ENCODE measurements around the gene ALG14. TPM values are rescaled to one million over a fixed set of nuclear protein-coding genes. Genes with fewer than 3 reads are reported as not detected.

Gene ALG14
- polyA plus RNA-seq, 1 of the 3 experiments (the other 2 are of a cell fraction) = 2.5 TPM

DNA sequence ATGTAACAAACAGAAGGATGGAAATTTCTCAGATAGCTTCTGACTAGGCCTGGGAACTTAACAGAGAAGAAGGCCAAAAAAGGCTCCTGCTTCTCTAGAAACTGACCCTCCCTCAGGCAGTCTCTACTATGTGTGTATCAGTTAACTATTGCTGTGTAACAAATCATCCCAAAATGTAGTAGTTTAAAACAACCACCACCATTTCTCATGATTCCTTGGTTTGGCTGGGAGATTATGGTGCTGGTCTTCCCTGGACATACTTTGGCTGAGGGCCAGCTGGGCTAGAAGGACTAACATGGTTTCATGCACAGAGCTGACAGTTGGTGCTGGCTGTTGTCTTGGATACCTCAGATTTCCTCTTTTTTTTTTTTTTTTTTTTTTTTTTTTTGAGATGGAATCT lies 119.6 kb downstream of the ALG14 start:
- peaks cover 4% of the 10 kb centered on the region for H3F3A ChIP-seq (replicated peaks; ENCODE audit: insufficient read depth)
- H3K79me2 ChIP-seq (ENCODE audit: insufficient read depth) = no peaks in the 10 kb centered on the region
- no peak overlapping the region for H3K4me2 ChIP-seq
- POLR2A ChIA-PET = no interaction called here
- H3K9ac ChIP-seq = no peak overlapping the region
- CTCF ChIA-PET = interaction anchor here (1.5 to 1.8 kb wide), 2 partner anchors 50 to 99 kb away, joined by 4 to 10 read pairs; no protein-coding TSS in a partner anchor
- no peaks in the 10 kb centered on the region for H3K36me3 ChIP-seq (replicated peaks in 1 of 2; ENCODE audit: control insufficient read depth in 1 of 2, insufficient read depth in 2 of 2, low read length in 1 of 2)
- TF ChIP-seq JUND (IDR thresholded peaks at IDR 0.05) (no peak), MEF2A (IDR thresholded peaks at IDR 0.05; ENCODE audit: borderline replicate concordance, low read depth) (no peak), FOSL2 (IDR thresholded peaks at IDR 0.05; ENCODE audit: borderline replicate concordance, low read depth) (no peak), POLR2AphosphoS5 (IDR thresholded peaks at IDR 0.05; ENCODE audit: low read depth, low read length) (no peak), RCOR1 (IDR thresholded peaks at IDR 0.05; ENCODE audit: low read length) (no peak), FOXJ3 (CRISPR knock-in tag; IDR thresholded peaks at IDR 0.05) (no peak), CHD2 (IDR thresholded peaks at IDR 0.05; ENCODE audit: low read length, partially characterized antibody) (no peak), FOXM1 (IDR thresholded peaks at IDR 0.05; ENCODE audit: low read depth) (no peak), RAD21 (IDR thresholded peaks at IDR 0.05; ENCODE audit: low read length) (no peak)
- TF ChIP-seq, protein P1, sequence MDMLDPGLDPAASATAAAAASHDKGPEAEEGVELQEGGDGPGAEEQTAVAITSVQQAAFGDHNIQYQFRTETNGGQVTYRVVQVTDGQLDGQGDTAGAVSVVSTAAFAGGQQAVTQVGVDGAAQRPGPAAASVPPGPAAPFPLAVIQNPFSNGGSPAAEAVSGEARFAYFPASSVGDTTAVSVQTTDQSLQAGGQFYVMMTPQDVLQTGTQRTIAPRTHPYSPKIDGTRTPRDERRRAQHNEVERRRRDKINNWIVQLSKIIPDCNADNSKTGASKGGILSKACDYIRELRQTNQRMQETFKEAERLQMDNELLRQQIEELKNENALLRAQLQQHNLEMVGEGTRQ (IDR thresholded peaks at IDR 0.05; ENCODE audit: borderline replicate concordance, low read depth, low read length) = no peak
- TF ChIP-seq, protein P2, sequence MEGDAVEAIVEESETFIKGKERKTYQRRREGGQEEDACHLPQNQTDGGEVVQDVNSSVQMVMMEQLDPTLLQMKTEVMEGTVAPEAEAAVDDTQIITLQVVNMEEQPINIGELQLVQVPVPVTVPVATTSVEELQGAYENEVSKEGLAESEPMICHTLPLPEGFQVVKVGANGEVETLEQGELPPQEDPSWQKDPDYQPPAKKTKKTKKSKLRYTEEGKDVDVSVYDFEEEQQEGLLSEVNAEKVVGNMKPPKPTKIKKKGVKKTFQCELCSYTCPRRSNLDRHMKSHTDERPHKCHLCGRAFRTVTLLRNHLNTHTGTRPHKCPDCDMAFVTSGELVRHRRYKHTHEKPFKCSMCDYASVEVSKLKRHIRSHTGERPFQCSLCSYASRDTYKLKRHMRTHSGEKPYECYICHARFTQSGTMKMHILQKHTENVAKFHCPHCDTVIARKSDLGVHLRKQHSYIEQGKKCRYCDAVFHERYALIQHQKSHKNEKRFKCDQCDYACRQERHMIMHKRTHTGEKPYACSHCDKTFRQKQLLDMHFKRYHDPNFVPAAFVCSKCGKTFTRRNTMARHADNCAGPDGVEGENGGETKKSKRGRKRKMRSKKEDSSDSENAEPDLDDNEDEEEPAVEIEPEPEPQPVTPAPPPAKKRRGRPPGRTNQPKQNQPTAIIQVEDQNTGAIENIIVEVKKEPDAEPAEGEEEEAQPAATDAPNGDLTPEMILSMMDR (IDR thresholded peaks at IDR 0.05) = no peak
- TF ChIP-seq, protein P3, sequence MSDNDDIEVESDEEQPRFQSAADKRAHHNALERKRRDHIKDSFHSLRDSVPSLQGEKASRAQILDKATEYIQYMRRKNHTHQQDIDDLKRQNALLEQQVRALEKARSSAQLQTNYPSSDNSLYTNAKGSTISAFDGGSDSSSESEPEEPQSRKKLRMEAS (IDR thresholded peaks at IDR 0.05; ENCODE audit: low read depth) = no peak
- TF ChIP-seq, protein P4, sequence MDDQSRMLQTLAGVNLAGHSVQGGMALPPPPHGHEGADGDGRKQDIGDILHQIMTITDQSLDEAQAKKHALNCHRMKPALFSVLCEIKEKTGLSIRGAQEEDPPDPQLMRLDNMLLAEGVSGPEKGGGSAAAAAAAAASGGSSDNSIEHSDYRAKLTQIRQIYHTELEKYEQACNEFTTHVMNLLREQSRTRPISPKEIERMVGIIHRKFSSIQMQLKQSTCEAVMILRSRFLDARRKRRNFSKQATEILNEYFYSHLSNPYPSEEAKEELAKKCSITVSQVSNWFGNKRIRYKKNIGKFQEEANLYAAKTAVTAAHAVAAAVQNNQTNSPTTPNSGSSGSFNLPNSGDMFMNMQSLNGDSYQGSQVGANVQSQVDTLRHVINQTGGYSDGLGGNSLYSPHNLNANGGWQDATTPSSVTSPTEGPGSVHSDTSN (IDR thresholded peaks at IDR 0.05) = no peak
- H3K4me3 ChIP-seq (ENCODE audit: low read depth in 2 of 2, low read length in 1 of 2) = no peak overlapping the region
- no peaks in the 10 kb centered on the region for H3K9me3 ChIP-seq
- no peak for DNase-seq
- no peaks in the 10 kb centered on the region for H4K20me1 ChIP-seq (ENCODE audit: insufficient read depth)
- no peak overlapping the region for H2AFZ ChIP-seq (ENCODE audit: low read depth)
- H3K4me1 ChIP-seq (ENCODE audit: control insufficient read depth in 1 of 2, insufficient read depth in 2 of 2, low read depth in 1 of 2, low read length in 1 of 2) = peaks cover 0 to 37% of the 10 kb centered on the region in 2 experiments; a peak in 2 of 4 replicates
- H3K9me2 ChIP-seq = no peaks in the 10 kb centered on the region
- H3K27me3 ChIP-seq (ENCODE audit: insufficient read depth) = no peaks in the 10 kb centered on the region
- peak overlapping the region in 1 of 2 experiments; percentile 99; a peak in 2 of 4 replicates for H3K27ac ChIP-seq (ENCODE audit: low read depth in 2 of 2, low read length in 1 of 2)

DNA sequence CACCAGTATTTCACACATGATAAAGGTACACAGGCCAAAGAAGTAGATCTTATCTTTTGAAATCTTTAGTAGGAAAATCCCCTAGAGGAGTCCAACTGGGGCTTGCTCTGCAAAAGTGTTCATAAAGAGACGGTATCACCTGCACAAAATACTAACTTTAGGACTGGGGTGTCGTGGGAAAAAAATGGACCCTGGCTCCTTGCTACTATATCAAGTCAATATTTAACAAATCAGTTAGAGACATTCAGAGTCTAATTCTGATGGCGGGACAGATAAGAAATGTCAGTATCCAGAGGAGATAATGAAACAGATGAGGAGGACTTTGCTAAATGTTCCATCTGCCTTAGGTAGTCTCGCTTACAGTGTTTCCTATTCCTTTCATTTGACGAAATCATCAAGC lies 120.2 kb downstream of the ALG14 start:
- peaks cover 4% of the 10 kb centered on the region for H3F3A ChIP-seq (replicated peaks; ENCODE audit: insufficient read depth)
- H3K9me2 ChIP-seq = no peaks in the 10 kb centered on the region
- no peaks in the 10 kb centered on the region for H3K36me3 ChIP-seq (replicated peaks in 1 of 2; ENCODE audit: control insufficient read depth in 1 of 2, insufficient read depth in 2 of 2, low read length in 1 of 2)
- DNase-seq = no peak
- H3K4me3 ChIP-seq (ENCODE audit: low read depth in 2 of 2, low read length in 1 of 2) = no peak overlapping the region
- no peak overlapping the region for H2AFZ ChIP-seq (ENCODE audit: low read depth)
- H3K27ac ChIP-seq (ENCODE audit: low read depth in 2 of 2, low read length in 1 of 2) = peak overlapping the region in 1 of 2 experiments; percentile 99; a peak in 2 of 4 replicates
- H3K27me3 ChIP-seq (ENCODE audit: insufficient read depth) = no peaks in the 10 kb centered on the region
- POLR2A ChIA-PET = interaction anchor here (3.1 kb wide), 1 partner anchor 25 kb away, joined by 20 read pairs; the partner anchor contains the start of gene CNN3
- H3K9me3 ChIP-seq = no peaks in the 10 kb centered on the region
- no peak overlapping the region for H3K4me2 ChIP-seq
- H3K79me2 ChIP-seq (ENCODE audit: insufficient read depth) = no peaks in the 10 kb centered on the region
- H4K20me1 ChIP-seq (ENCODE audit: insufficient read depth) = no peaks in the 10 kb centered on the region
- WGBS (ENCODE audit: low lambda C conversion rate) = 94% methylated on average over 5 of the region's 5 CpGs
- CTCF ChIA-PET = interaction anchor here (0.8 to 2.0 kb wide), 6 partner anchors 24 to 91 kb away, joined by 3 to 20 read pairs (median 6); no protein-coding TSS in a partner anchor
- peaks cover 0 to 37% of the 10 kb centered on the region in 2 experiments; a peak in 2 of 4 replicates for H3K4me1 ChIP-seq (ENCODE audit: control insufficient read depth in 1 of 2, insufficient read depth in 2 of 2, low read depth in 1 of 2, low read length in 1 of 2)
- no peak overlapping the region for H3K9ac ChIP-seq
- TF ChIP-seq RCOR1 (IDR thresholded peaks at IDR 0.05; ENCODE audit: low read length) = no peak
- no peak for TF ChIP-seq JUND (IDR thresholded peaks at IDR 0.05)
- TF ChIP-seq, protein P1 (IDR thresholded peaks at IDR 0.05; ENCODE audit: borderline replicate concordance, low read depth, low read length) = no peak
- no peak for TF ChIP-seq MXI1 (IDR thresholded peaks at IDR 0.05; ENCODE audit: low read depth, low read length)
- no peak for TF ChIP-seq NFIC (IDR thresholded peaks at IDR 0.05; ENCODE audit: borderline replicate concordance)
- no peak for TF ChIP-seq SMC3 (IDR thresholded peaks at IDR 0.05; ENCODE audit: low read depth, low read length)
- no peak for TF ChIP-seq YY1 (IDR thresholded peaks at IDR 0.05; ENCODE audit: low read depth)
- TF ChIP-seq, protein P5, sequence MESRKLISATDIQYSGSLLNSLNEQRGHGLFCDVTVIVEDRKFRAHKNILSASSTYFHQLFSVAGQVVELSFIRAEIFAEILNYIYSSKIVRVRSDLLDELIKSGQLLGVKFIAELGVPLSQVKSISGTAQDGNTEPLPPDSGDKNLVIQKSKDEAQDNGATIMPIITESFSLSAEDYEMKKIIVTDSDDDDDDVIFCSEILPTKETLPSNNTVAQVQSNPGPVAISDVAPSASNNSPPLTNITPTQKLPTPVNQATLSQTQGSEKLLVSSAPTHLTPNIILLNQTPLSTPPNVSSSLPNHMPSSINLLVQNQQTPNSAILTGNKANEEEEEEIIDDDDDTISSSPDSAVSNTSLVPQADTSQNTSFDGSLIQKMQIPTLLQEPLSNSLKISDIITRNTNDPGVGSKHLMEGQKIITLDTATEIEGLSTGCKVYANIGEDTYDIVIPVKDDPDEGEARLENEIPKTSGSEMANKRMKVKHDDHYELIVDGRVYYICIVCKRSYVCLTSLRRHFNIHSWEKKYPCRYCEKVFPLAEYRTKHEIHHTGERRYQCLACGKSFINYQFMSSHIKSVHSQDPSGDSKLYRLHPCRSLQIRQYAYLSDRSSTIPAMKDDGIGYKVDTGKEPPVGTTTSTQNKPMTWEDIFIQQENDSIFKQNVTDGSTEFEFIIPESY (IDR thresholded peaks at IDR 0.05; ENCODE audit: borderline replicate concordance, low read depth) = no peak
- no peak for TF ChIP-seq TEAD4 (IDR thresholded peaks at IDR 0.05; ENCODE audit: borderline replicate concordance, insufficient read depth)
- no peak for TF ChIP-seq CHD2 (IDR thresholded peaks at IDR 0.05; ENCODE audit: low read length, partially characterized antibody)
- no peak for TF ChIP-seq EZH2phosphoT487 (IDR thresholded peaks at IDR 0.05; ENCODE audit: borderline replicate concordance, low read depth)
- no peak for TF ChIP-seq FOXJ3 (CRISPR knock-in tag; IDR thresholded peaks at IDR 0.05)
- no peak for TF ChIP-seq GATA2 (CRISPR knock-in tag; IDR thresholded peaks at IDR 0.05)
- no peak for TF ChIP-seq TCF12 (IDR thresholded peaks at IDR 0.05)

All from SK-N-SH (cell line).